Thyroid gland (tissue), 4 donors: ENCODE measurements around the gene HSPH1.

Experiments
- CTCF ChIP-seq, 6 experiments: fragments of 200-600 bp in 3 of 6; fragments of 450-650 bp in 3 of 6; sonication (generic) in 3 of 6; IDR thresholded peaks; one replicate each; pipeline ENCODE4 v1.5.1; 2016 to 2019; ENCODE audit warnings: antibody characterized with exemption in 6 of 6, mild to moderate bottlenecking in 2 of 6, inconsistent platforms in 1 of 6, moderate library complexity in 1 of 6
- POLR2A ChIP-seq, 2 donors: fragments of 450-650 bp; IDR thresholded peaks; one replicate each; pipeline ENCODE4 v1.6.1; 2017; ENCODE audit warnings: antibody characterized with exemption in 2 of 2, mild to moderate bottlenecking in 2 of 2, moderate library complexity in 1 of 2

- TF ChIP-seq CTCF (IDR thresholded peaks at IDR 0.05): no peak
- TF ChIP-seq POLR2A (IDR thresholded peaks at IDR 0.05): no peak
Observed at GRCh38 chr13:31119966-31120700, 41.6 kb downstream of the HSPH1 start.
